Measurements from ENCODE around the gene CACNA1I. TPM values are rescaled to one million over a fixed set of nuclear protein-coding genes. Genes with fewer than 3 reads are reported as not detected.

Gene CACNA1I
- total RNA-seq, 6 donors from 2014 or later = 0.15 to 4.2 (median 0.34) TPM

- H3K27me3 ChIP-seq = no peaks in the 10 kb centered on the region
- ATAC-seq (ENCODE audit: low FRiP score in 2 of 2) = no peak
- WGBS, 2 donors = 76 to 78% methylated on average over 4 of the region's 4 CpGs
- no peak for DNase-seq
- no peak overlapping the region for H3K4me3 ChIP-seq
- no peaks in the 10 kb centered on the region for H3K4me1 ChIP-seq
- TF ChIP-seq CTCF (IDR thresholded peaks at IDR 0.05) = no peak
- no peak for TF ChIP-seq POLR2A (IDR thresholded peaks at IDR 0.05)
- TF ChIP-seq EP300 (IDR thresholded peaks at IDR 0.05) = no peak
- no peak for TF ChIP-seq POLR2AphosphoS5 (IDR thresholded peaks at IDR 0.05)
- no peaks in the 10 kb centered on the region for H3K36me3 ChIP-seq
- H3K27ac ChIP-seq = no peak overlapping the region
- no peaks in the 10 kb centered on the region for H3K9me3 ChIP-seq
Measured at GRCh38 chr22:39611360-39611759, 40.8 kb downstream of the CACNA1I start.

DNA sequence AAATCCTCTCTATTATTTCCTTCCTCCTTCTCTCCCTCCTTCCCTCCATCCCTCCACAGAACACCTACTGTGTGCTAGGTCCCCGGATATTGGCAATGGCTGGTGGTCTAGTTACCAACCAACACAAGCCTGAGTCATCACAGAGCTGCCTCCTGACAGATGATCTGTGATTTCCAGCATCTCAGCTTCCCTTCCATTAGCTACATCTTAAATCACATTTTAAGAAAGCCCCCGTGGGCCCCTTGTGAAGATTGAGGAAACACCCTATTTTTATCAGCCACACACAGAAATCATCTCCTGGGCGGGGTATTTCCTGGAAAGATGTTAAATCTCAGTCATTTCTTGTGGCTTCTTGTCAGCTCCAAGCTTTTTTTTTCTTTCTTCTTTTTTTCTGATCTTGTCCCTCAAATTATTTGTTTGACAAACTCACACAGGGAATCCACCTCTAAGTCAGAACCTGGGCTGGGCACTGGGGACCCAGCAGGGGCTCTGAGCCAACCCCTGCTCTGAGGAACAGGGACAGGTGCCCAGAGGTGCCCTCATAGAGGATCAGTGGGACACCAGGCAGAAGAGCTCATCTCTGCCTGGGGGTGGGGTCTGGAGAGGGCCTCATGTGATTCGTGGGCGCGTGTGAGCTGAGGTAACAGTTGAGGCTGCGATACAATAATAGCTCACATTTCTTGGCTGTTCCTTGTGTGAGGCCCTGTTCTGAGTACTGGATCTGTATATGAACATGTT is 42.4 kb downstream of the CACNA1I start:
- Histone ChIP-seq H3K36me3 (no peaks in the 10 kb centered on the region), H3K9me3 (no peaks in the 10 kb centered on the region), H3K27ac (no peak overlapping the region), H3K4me3 (no peak overlapping the region), H3K27me3 (peaks cover 0 to 5% (median 0%) of the 10 kb centered on the region in 4 donors), H3K4me1 (no peaks in the 10 kb centered on the region)
- ATAC-seq (ENCODE audit: low FRiP score in 2 of 2) (no peak), DNase-seq (no peak)
- no peak for TF ChIP-seq POLR2AphosphoS5 (IDR thresholded peaks at IDR 0.05)
- TF ChIP-seq CTCF (IDR thresholded peaks at IDR 0.05) = no peak
- no peak for TF ChIP-seq POLR2A (IDR thresholded peaks at IDR 0.05)
- no peak for TF ChIP-seq EP300 (IDR thresholded peaks at IDR 0.05)
- WGBS, 2 donors = 64 to 75% methylated on average over 4 to 7 of the region's 7 CpGs

- no peak overlapping the region for H3K4me3 ChIP-seq
- DNase-seq (no peak), ATAC-seq (ENCODE audit: low FRiP score in 2 of 2) (no peak)
- no peaks in the 10 kb centered on the region for H3K9me3 ChIP-seq
- 94 to 95% methylated on average over 5 to 10 of the region's 10 CpGs for WGBS, 2 donors
- no peaks in the 10 kb centered on the region for H3K4me1 ChIP-seq
- no peak overlapping the region for H3K27ac ChIP-seq
- H3K36me3 ChIP-seq = no peaks in the 10 kb centered on the region
- TF ChIP-seq CTCF (IDR thresholded peaks at IDR 0.05) (no peak), EP300 (IDR thresholded peaks at IDR 0.05) (no peak), POLR2A (IDR thresholded peaks at IDR 0.05) (no peak), POLR2AphosphoS5 (IDR thresholded peaks at IDR 0.05) (no peak)
- peaks cover 0 to 5% (median 0%) of the 10 kb centered on the region in 4 donors for H3K27me3 ChIP-seq
Measured at GRCh38 chr22:39613549-39613921, 43.0 kb downstream of the CACNA1I start.

GRCh38 chr22:39614442-39614841 is 43.9 kb downstream of the CACNA1I start:
- TF ChIP-seq EP300 (IDR thresholded peaks at IDR 0.05) = no peak
- no peak for TF ChIP-seq CTCF (IDR thresholded peaks at IDR 0.05)
- TF ChIP-seq POLR2A (IDR thresholded peaks at IDR 0.05) = no peak
- TF ChIP-seq POLR2AphosphoS5 (IDR thresholded peaks at IDR 0.05) = no peak

GRCh38 chr22:39616051-39616450 is 45.5 kb downstream of the CACNA1I start:
- WGBS, 2 donors = 74 to 82% methylated on average over 3 to 9 of the region's 9 CpGs
- Histone ChIP-seq H3K27ac (no peak overlapping the region), H3K4me1 (no peaks in the 10 kb centered on the region), H3K4me3 (no peak overlapping the region), H3K27me3 (peaks cover 0 to 5% (median 0%) of the 10 kb centered on the region in 4 donors), H3K36me3 (no peaks in the 10 kb centered on the region), H3K9me3 (no peaks in the 10 kb centered on the region)
- TF ChIP-seq POLR2A (IDR thresholded peaks at IDR 0.05) (no peak), CTCF (IDR thresholded peaks at IDR 0.05) (no peak), POLR2AphosphoS5 (IDR thresholded peaks at IDR 0.05) (no peak), EP300 (IDR thresholded peaks at IDR 0.05) (no peak)
- no peak for ATAC-seq (ENCODE audit: low FRiP score in 2 of 2)
- no peak for DNase-seq

More at GRCh38 chr22:39614442-39614841, 43.9 kb downstream of the CACNA1I start:
- Histone ChIP-seq H3K4me3 (no peak overlapping the region), H3K27me3 (peaks cover 0 to 5% (median 0%) of the 10 kb centered on the region in 4 donors), H3K9me3 (no peaks in the 10 kb centered on the region), H3K4me1 (no peaks in the 10 kb centered on the region), H3K27ac (no peak overlapping the region), H3K36me3 (no peaks in the 10 kb centered on the region)
- ATAC-seq (ENCODE audit: low FRiP score in 2 of 2) = no peak
- no peak for DNase-seq
- 51 to 54% methylated on average over 2 to 4 of the region's 4 CpGs for WGBS, 2 donors
